ENCODE data around the gene GCNT1.
"Not testable (repeated sequence)": the region's sequence is repeated elsewhere in the genome, so short reads cannot be mapped to it uniquely, and the experiment has no call there.

GCNT1 gene

GRCh38 chr9:76493496-76493895 lies 34.5 kb downstream of the GCNT1 start:
- DNase-seq, result not testable (repeated sequence)

DNA sequence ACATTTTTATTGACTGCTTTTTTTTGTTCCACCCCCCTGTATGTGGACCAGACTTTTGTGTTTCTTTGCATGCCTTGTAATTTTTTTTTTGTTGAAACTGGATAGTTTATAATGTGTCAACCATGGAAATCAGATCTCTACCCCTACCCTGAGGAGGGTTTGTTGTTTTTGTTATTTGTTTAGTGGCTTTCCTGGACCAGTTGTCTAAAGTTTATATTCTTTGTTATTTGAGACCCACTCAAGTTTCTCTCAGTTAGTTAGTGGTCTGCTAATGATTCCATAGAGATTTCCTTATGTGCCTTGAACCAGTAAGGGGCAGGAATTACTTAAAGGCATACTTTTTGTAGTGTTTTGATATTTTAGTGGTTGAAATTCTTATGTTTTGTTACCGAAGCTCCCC lies 41.1 kb downstream of the GCNT1 start:
- DNase-seq, result no peak

GRCh38 chr9:76502746-76503145 lies 43.8 kb downstream of the GCNT1 start:
- no peak for DNase-seq

DNA sequence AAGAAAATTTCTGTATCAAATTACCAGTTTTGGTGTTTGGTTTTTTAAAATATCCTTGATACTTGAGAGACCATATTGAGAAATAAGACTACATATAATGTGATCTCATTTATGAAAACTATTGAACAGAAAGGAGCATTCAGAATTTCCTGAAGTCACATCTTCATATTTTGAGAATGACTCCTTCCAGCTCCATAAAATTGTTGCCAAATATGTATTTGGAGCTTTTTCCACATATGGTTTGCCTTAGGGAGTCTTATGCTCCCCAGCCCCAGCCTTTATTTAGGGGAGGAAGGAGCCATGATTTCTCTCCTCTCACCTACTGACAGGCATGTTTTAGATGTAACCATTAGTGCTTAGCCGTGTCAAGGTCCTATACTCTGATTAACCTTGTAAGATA lies 51.1 kb downstream of the GCNT1 start:
- no peak for DNase-seq

DNA sequence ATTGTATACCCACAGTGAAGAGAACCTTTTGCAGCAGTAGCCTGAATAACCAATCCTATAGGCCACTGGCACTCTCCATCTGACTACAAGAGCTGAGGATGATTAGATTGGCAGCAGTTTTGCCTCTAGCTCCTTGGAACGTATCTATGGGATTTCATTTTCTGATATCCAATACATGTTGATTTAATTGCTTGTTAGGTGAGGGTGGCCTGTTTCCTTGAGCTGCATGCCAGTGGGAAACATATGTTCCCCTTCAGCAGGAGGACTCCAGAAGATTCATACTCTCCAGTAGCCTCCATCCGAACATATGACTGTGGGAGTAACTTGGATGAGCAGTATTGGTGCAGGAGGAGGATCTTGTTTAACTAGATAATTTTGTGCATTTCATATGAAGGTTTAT lies 51.5 kb downstream of the GCNT1 start:
- DNase-seq, result no peak

- no peak for DNase-seq
These were observed 53.8 kb downstream of the GCNT1 start for GRCh38 chr9:76512826-76513225.

DNA sequence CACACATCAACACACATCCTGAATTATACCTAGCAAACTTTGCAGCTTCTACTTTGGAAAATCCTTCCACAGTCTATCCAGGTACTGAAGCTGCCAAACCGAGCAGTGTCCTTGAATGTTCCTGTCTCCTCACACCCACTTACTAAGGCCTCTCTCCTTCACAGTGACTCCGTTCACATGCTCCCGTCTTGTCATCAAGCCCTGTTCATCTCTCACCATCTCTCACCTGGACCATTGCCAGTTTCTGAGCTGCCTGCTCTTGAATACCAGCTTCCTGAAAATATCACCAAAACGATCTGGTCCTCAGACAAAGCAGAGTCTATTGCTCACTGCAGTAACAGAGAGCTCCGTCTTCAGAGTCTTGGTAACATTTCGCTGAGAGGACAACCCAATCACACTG lies 57.4 kb downstream of the GCNT1 start:
- DNase-seq, result peak; percentile 5 to 10

- DNase-seq, result no peak
These were observed 57.9 kb downstream of the GCNT1 start for GRCh38 chr9:76516871-76517270.

DNA sequence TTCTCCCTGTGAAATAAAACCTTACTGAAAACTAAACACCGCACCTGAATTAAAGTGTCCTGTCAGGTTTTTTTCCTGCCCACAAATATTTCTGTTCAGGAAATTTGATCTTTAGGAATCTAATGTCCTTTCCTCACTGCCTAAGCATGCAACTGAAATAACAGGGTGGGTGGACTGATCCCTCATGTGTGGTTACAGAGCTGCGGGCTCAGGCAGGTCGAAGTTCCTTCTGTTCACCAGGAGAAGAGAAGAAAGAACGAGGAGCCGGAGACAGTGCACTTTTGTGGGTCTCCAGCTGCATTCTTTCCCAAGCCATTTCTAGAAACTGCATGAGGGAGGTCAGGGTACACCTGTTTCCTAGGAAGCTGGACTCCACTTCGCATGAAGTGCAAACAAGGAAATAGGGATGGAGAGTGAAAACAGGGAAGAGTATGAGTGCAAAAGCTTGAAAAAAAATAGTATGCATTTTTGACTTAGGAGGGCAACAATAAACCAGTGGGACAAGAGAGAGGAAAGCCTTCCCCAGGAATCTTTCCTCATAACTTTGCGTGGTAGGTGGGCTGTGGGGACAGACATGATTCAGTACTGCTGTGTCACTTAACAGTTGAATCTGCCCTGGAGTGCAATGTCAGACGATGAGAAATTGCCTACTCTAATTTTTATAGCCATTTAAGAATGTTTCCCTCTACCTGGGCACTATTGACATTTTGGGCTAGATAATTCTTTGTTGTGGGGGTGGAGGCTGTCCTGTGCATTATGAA lies 60.3 kb downstream of the GCNT1 start:
- no peak for DNase-seq

GRCh38 chr9:76521244-76521681 lies 62.3 kb downstream of the GCNT1 start:
- no peak for DNase-seq

DNA sequence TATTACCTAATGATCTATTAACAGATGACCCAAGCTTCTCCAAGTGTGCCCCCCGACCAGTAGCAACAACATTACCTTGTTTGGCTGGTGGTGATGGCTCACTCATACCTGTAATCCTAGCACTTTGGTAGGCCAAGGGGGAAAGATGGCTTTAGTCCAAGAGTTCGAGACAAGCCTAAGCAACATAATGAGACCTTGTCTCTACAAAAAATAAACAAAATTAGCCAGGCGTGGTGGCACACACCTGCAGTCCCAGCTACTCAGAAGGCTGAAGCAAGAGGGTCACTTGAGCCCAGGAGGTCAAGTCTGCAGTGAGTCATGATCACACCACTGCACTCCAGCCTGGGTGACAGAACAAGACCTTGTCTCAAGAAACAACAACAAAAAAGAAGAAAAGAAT lies 62.9 kb downstream of the GCNT1 start:
- DNase-seq, result no peak

- DNase-seq, result not testable (repeated sequence)
These were observed 64.7 kb downstream of the GCNT1 start for GRCh38 chr9:76523617-76524200.

- no peak for DNase-seq
These were observed 66.2 kb downstream of the GCNT1 start for GRCh38 chr9:76525196-76525595.

DNA sequence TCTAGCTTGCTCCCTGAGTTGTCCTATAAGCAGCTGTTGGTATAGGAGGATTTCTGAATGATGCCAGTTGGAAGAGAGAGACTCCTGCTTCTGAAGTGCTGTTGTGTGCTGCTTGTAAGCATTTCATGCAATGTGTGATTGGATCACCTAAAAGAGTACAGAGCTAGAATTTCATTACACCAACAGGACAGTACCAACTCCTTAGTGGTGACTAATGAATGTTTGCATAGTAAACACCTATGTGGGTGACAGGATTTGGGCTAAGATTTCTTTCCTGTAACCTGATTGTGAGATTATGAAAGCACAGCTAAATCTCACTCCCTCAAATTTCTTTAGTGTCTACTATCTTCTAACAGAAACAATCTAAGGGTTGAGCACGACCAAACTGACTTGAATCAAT lies 67.0 kb downstream of the GCNT1 start:
- no peak for DNase-seq

DNA sequence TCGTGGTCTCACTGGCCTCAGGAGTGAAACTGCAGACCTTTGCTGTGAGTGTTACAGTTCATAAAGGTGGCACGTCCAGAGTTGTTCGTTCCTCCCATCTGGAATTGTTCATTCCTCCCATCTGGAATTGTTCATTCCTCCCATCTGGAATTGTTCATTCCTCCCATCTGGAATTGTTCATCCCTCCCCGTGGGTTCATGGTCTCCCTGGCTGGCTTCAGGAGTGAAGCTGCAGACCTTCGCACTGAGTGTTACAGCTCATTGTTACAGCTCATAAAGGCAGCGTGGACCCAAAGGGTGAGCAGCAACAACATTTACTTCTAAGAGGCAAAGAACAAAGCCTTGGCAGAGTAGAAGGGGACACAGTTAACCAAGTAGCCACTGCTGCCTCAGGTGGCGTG lies 69.1 kb downstream of the GCNT1 start:
- no peak for DNase-seq

- DNase-seq, result no peak
These were observed 69.7 kb downstream of the GCNT1 start for GRCh38 chr9:76528642-76529190.

- DNase-seq, result no peak
These were observed 70.7 kb downstream of the GCNT1 start for GRCh38 chr9:76529653-76530052.

DNA sequence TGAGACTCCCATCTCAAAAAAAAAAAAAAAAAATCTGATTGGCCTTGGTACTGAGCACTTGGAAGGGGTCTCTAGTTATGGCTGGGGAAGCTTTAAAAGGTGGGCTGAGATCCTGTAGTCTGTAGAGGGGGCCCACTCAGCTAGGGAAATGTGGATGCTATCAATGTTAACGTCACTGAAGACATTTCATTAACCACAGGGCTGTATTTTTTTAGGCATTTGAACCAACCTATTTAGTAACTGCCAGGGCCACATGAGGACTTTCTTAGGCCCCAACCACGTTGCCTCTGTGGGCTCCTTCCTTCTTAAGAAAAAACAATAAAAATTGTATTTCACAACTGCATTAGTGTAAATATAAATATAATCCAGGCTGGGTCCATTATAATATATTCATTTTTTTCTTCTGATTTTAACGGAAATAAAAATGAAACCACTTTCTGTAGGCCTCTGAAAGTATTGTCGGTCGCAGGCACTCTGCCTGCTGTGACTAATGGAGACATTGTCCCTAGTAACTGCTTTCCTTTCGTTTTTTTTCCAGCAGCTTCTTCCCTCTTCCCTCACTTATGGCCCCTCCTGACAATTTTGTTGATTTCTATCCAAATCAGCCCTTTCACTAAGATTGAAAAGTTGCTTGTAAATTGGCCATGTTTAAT lies 71.6 kb downstream of the GCNT1 start:
- DNase-seq, result no peak

DNA sequence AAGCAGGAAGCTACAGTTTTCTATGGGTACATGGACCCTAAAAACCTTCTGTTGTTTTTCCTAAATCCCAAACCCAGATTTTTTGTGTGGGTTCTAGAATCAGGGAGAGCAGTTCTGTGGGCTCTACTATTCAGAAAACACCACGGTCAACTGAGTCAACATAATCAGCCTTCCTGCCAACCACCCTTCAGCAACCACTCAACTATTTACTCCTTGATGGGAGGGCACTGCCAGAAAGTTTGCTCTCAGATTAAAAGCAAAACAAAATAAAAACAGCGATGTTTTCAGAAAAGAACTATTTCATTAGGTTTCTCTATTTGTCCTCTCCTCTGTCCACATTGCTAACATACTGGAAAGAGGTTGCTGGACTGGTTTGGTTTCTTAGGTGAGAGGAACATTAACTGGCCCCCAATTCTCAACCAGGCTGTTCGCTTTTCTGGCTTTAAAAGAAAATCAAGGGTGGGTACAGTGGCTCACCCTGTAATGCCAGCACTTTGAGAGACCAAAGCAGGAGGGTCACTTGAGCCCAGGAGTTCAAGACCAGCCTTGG lies 72.3 kb downstream of the GCNT1 start:
- DNase-seq, result no peak

GRCh38 chr9:76532877-76533276 lies 73.9 kb downstream of the GCNT1 start:
- DNase-seq, result not testable (repeated sequence)

DNA sequence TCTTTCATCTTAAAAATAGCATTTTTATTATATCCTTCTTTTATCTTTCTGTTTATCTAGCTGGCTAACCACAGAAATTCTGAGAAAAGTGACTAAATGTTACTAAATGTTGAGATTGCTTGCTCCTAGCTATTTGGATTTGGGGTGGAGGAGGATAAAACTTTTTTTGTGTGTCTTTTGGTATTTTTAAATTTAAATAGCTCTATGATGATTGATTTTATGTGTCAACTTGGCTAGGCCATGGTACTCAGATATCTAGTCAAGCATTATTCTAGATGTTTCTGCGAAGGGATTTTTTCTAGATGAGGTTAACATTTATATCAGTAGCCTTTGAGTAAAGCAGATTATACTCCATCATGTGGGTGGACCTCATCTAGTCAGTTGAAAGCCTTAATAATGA lies 75.0 kb downstream of the GCNT1 start:
- no peak for DNase-seq

- DNase-seq, result no peak
These were observed 78.2 kb downstream of the GCNT1 start for GRCh38 chr9:76537150-76537646.

GRCh38 chr9:76539180-76539579 lies 80.2 kb downstream of the GCNT1 start:
- DNase-seq, result no peak

All from Kasumi-1 (cell line).